NCI-H226 (cell line): Measurements from ENCODE around the gene HTRA3.

ENCODE experiments used
- DNase-seq: peaks from one replicate; pipeline ENCODE4 v3.0.0-alpha.2; 2015

The HTRA3 gene

GRCh38 chr4:8270418-8270771, 841 bp downstream of the HTRA3 start:
- DNase-seq, result no peak

- no peak for DNase-seq
Measured at GRCh38 chr4:8270912-8271815, 1.6 kb downstream of the HTRA3 start.

GRCh38 chr4:8271821-8272220, 2.3 kb downstream of the HTRA3 start:
- no peak for DNase-seq

- no peak for DNase-seq
Measured at GRCh38 chr4:8272472-8273428, 3.2 kb downstream of the HTRA3 start.

GRCh38 chr4:8273450-8273849, 3.9 kb downstream of the HTRA3 start:
- DNase-seq, result no peak

GRCh38 chr4:8274066-8274652, 4.6 kb downstream of the HTRA3 start:
- no peak for DNase-seq

GRCh38 chr4:8274765-8275547, 5.4 kb downstream of the HTRA3 start:
- no peak for DNase-seq

- no peak for DNase-seq
Measured at GRCh38 chr4:8275548-8275910, 6.0 kb downstream of the HTRA3 start.

- no peak for DNase-seq
Measured at GRCh38 chr4:8276358-8277240, 7.0 kb downstream of the HTRA3 start.

GRCh38 chr4:8277356-8278008, 7.9 kb downstream of the HTRA3 start:
- no peak for DNase-seq

GRCh38 chr4:8278009-8278395, 8.4 kb downstream of the HTRA3 start:
- DNase-seq, result no peak

GRCh38 chr4:8278421-8279287, 9.1 kb downstream of the HTRA3 start:
- DNase-seq, result peak; percentile 44

GRCh38 chr4:8279321-8280157, 10.0 kb downstream of the HTRA3 start:
- DNase-seq, result no peak

GRCh38 chr4:8280158-8280875, 10.8 kb downstream of the HTRA3 start:
- no peak for DNase-seq

GRCh38 chr4:8280876-8281440, 11.4 kb downstream of the HTRA3 start:
- no peak for DNase-seq

GRCh38 chr4:8281519-8282133, 12.1 kb downstream of the HTRA3 start:
- DNase-seq, result no peak

- no peak for DNase-seq
Measured at GRCh38 chr4:8282134-8282641, 12.6 kb downstream of the HTRA3 start.
